DOHH2 (cell line): Measurements from ENCODE around the gene NES.

Source experiments
- H3F3A ChIP-seq: fragments of 200-600 bp; sonication (generic), shearing (Covaris generic); 2 replicates; pipeline ENCODE4 v1.6.0; 2016; ENCODE audit warnings: antibody characterized with exemption, mild to moderate bottlenecking; ENCODE audit not compliant: control insufficient read depth, insufficient read depth
- H3K27ac ChIP-seq: fragments of 200-600 bp; sonication (generic); 2 replicates; pipeline ENCODE4 v1.5.1; 2014; ENCODE audit warnings: low read depth, mild to moderate bottlenecking, low read length, moderate library complexity
- H3K27me3 ChIP-seq: fragments of 200-600 bp; sonication (generic); 2 replicates; pipeline ENCODE4 v1.6.1; 2014; ENCODE audit warnings: mild to moderate bottlenecking, low read length, mixed read lengths; ENCODE audit not compliant: control insufficient read depth
- H3K36me3 ChIP-seq: fragments of 200-600 bp; sonication (generic); 2 replicates; pipeline ENCODE4 v1.6.1; 2014; ENCODE audit warnings: mild to moderate bottlenecking, low read length, moderate library complexity, mixed read lengths; ENCODE audit not compliant: control insufficient read depth
- H3K4me1 ChIP-seq: fragments of 200-600 bp; sonication (generic); 2 replicates; pipeline ENCODE4 v1.6.1; 2014; ENCODE audit warnings: mild to moderate bottlenecking, low read length, mixed read lengths; ENCODE audit not compliant: control insufficient read depth
- H3K4me2 ChIP-seq: fragments of 200-600 bp; sonication (generic); 2 replicates; pipeline ENCODE4 v1.6.0; 2014; ENCODE audit warnings: mild to moderate bottlenecking, low read length, moderate library complexity
- H3K4me3 ChIP-seq: fragments of 200-600 bp; sonication (generic); 2 replicates; pipeline ENCODE4 v1.5.1; 2014; ENCODE audit warnings: mild to moderate bottlenecking, low read length, mixed read lengths
- H3K79me2 ChIP-seq: fragments of 200-600 bp; sonication (generic); 2 replicates; pipeline ENCODE4 v1.6.1; 2014; ENCODE audit warnings: mild to moderate bottlenecking, low read length, mixed read lengths; ENCODE audit not compliant: control insufficient read depth
- H3K9me2 ChIP-seq: fragments of 200-600 bp; sonication (generic); replicated peaks from 2 replicates; pipeline ENCODE4 v1.6.1; 2014; ENCODE audit warnings: mild to moderate bottlenecking, low read length, mixed read lengths; ENCODE audit not compliant: control insufficient read depth
- H3K9me3 ChIP-seq: fragments of 200-600 bp; sonication (generic); 2 replicates; pipeline ENCODE4 v1.6.1; 2014; ENCODE audit warnings: antibody characterized with exemption, low read length, mixed read lengths; ENCODE audit not compliant: control insufficient read depth, insufficient read depth
- H4K20me1 ChIP-seq: fragments of 200-600 bp; sonication (generic); 2 replicates; pipeline ENCODE4 v1.6.0; 2014; ENCODE audit warnings: low read depth, mild to moderate bottlenecking, antibody characterized with exemption, low read length, moderate library complexity; ENCODE audit not compliant: control insufficient read depth, insufficient read depth
- EZH2phosphoT487 ChIP-seq: fragments of 200-600 bp; sonication (generic); IDR thresholded peaks from 2 replicates; pipeline ENCODE4 v1.6.1; 2017; ENCODE audit warnings: borderline replicate concordance, mild to moderate bottlenecking, antibody characterized with exemption, low read length, moderate library complexity, mixed read lengths
- TF ChIP-seq, protein P1 (sequence below): fragments of 200-600 bp; sonication (generic); IDR thresholded peaks from one replicate; pipeline ENCODE4 v1.5.1; 2014; ENCODE audit warnings: antibody characterized with exemption, mild to moderate bottlenecking, low read depth, low read length; ENCODE audit not compliant: poor library complexity, severe bottlenecking

NES gene

GRCh38 chr1:156705918-156706656 lies 28.9 kb upstream of the NES start:
- Histone ChIP-seq H3K27me3 (peaks cover 59% of the 10 kb centered on the region), H3F3A (no peaks in the 10 kb centered on the region), H3K4me1 (peaks cover 20% of the 10 kb centered on the region), H3K27ac (no peak overlapping the region), H3K4me3 (peak overlapping the region; percentile 67), H3K9me3 (no peaks in the 10 kb centered on the region), H3K36me3 (no peaks in the 10 kb centered on the region), H4K20me1 (0 out of 2 replicates have a peak, but pooled peaks cover 3% of the 10 kb centered on the region), H3K4me2 (peak overlapping the region; percentile 81), H3K9me2 (no peaks in the 10 kb centered on the region), H3K79me2 (no peaks in the 10 kb centered on the region)
- peak; percentile 68; the same call in 1 of the 2 replicates for TF ChIP-seq EZH2phosphoT487
- TF ChIP-seq, protein P1, sequence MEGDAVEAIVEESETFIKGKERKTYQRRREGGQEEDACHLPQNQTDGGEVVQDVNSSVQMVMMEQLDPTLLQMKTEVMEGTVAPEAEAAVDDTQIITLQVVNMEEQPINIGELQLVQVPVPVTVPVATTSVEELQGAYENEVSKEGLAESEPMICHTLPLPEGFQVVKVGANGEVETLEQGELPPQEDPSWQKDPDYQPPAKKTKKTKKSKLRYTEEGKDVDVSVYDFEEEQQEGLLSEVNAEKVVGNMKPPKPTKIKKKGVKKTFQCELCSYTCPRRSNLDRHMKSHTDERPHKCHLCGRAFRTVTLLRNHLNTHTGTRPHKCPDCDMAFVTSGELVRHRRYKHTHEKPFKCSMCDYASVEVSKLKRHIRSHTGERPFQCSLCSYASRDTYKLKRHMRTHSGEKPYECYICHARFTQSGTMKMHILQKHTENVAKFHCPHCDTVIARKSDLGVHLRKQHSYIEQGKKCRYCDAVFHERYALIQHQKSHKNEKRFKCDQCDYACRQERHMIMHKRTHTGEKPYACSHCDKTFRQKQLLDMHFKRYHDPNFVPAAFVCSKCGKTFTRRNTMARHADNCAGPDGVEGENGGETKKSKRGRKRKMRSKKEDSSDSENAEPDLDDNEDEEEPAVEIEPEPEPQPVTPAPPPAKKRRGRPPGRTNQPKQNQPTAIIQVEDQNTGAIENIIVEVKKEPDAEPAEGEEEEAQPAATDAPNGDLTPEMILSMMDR = peak; percentile 100

GRCh38 chr1:156705321-156705917 lies 28.2 kb upstream of the NES start, which contains the start of gene CRABP2:
TSS of gene CRABP2 (minus strand) at chr1:156705583. CDS start at chr1:156705446, 137 bp downstream.
- Histone ChIP-seq H3F3A (no peaks in the 10 kb centered on the region), H3K4me3 (peak within 1 kb of the TSS; percentile 67), H4K20me1 (0 out of 2 replicates have a peak, but pooled peaks cover 3% of the 10 kb centered on the region), H3K79me2 (no peaks in the 10 kb centered on the region), H3K27me3 (peaks cover 61% of the 10 kb centered on the region), H3K4me1 (peaks cover 20% of the 10 kb centered on the region), H3K9me3 (no peaks in the 10 kb centered on the region), H3K36me3 (no peaks in the 10 kb centered on the region), H3K4me2 (peak within 1 kb of the TSS; percentile 81), H3K9me2 (no peaks in the 10 kb centered on the region), H3K27ac (no peak within 1 kb of the TSS)
- no peak for TF ChIP-seq EZH2phosphoT487
- TF ChIP-seq, protein P1 = no peak

DNA sequence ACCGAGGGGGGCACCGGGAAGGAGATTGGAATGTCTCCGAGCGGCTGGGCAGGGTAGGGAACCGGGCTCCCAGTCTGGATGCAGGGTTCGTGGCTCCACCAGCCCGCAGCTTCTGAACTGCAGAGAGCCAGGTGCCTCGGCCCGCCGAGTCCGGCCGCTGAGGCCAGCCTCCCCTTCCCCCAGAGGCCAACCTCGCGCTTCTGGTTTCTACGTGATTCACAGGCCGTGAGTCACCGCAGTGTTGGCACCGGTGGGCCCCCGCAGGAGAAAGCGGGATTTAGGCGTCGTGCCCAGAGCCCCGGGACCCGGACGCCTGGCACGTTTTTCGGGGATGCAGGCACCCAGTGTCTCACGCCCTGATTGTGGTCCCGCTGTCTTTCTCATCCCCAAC lies 27.7 kb upstream of the NES start:
- no peak for TF ChIP-seq EZH2phosphoT487
- TF ChIP-seq, protein P1 = no peak
- Histone ChIP-seq H3K4me2 (no peak overlapping the region), H3K27ac (no peak overlapping the region), H3K27me3 (peaks cover 61% of the 10 kb centered on the region), H3K4me3 (no peak overlapping the region), H3K79me2 (no peaks in the 10 kb centered on the region), H3K9me3 (no peaks in the 10 kb centered on the region), H3K9me2 (no peaks in the 10 kb centered on the region), H3K4me1 (peaks cover 20% of the 10 kb centered on the region), H4K20me1 (0 out of 2 replicates have a peak, but pooled peaks cover under 1% of the 10 kb centered on the region), H3F3A (no peaks in the 10 kb centered on the region), H3K36me3 (no peaks in the 10 kb centered on the region)
